ENCODE results near the gene DAPK1.

Gene DAPK1

DNA sequence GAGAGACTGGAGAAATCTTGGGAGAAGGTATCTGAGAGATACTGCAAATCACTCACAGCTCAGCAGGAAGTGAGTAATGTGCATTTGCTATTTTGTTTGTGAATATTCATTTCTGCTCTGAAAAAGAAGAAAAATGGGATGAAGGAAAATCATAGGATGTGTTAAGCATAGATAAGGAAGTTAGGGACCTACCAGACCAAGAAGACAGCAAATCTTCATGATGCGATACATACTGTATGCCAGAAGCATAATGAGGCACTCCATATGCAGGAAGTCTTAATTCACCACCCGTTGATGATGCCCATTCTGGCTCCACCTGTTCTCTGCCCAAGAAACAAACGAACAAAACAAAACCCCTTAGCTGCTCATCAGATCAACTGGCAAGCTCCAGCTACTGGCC is 6.1 kb upstream of the DAPK1 start:
- H3K79me1 ChIP-seq (ENCODE audit: low read length), result no peaks in the 10 kb centered on the region
- no peaks in the 10 kb centered on the region for H3K9me3 ChIP-seq (ENCODE audit: insufficient read depth, low read depth, low read length)
- no peak overlapping the region for H2BK5ac ChIP-seq (ENCODE audit: low read depth, low read length, poor library complexity)
- no CpG with 5 or more reads among the region's 3 CpGs for WGBS (ENCODE audit: extremely low coverage, insufficient coverage, insufficient read length)
- H4K12ac ChIP-seq (ENCODE audit: low read depth, low read length), result no peak overlapping the region
- H3K79me2 ChIP-seq (ENCODE audit: control insufficient read depth, insufficient read depth, low read length, poor library complexity), result no peaks in the 10 kb centered on the region
- H2AFZ ChIP-seq (ENCODE audit: insufficient read depth, low read length, poor library complexity), result no peak overlapping the region
- H2BK120ac ChIP-seq (ENCODE audit: insufficient read depth, low read length, poor library complexity), result no peak overlapping the region
- no peaks in the 10 kb centered on the region for H3K36me3 ChIP-seq (ENCODE audit: control insufficient read depth in 1 of 2, insufficient read depth in 2 of 2, low read length in 2 of 2)
- H3K4me1 ChIP-seq (ENCODE audit: control insufficient read depth in 1 of 2, insufficient read depth in 2 of 2, low read length in 2 of 2), result no peaks in the 10 kb centered on the region
- H2BK12ac ChIP-seq (ENCODE audit: low read length), result no peak overlapping the region
- H3K4me3 ChIP-seq (ENCODE audit: low read depth, low read length), result no peak overlapping the region
- no peak overlapping the region for H3K4me2 ChIP-seq (ENCODE audit: low read length)
- H4K91ac ChIP-seq (ENCODE audit: low read depth, low read length), result no peak overlapping the region
- DNase-seq, result no peak
- H4K8ac ChIP-seq (ENCODE audit: low read depth, low read length), result no peak overlapping the region
- H3K4ac ChIP-seq (ENCODE audit: low read depth, low read length), result no peak overlapping the region
- H3K27me3 ChIP-seq (ENCODE audit: insufficient read depth, low read length), result no peaks in the 10 kb centered on the region
- no peak overlapping the region for H3K9ac ChIP-seq (ENCODE audit: low read length)
- no peak overlapping the region for H3K14ac ChIP-seq (ENCODE audit: low read length)
- H2AK5ac ChIP-seq (ENCODE audit: low read length), result no peak overlapping the region
- no peak overlapping the region for H3K27ac ChIP-seq (ENCODE audit: low read depth, low read length)
- H3K18ac ChIP-seq (ENCODE audit: low read length), result no peak overlapping the region
- no peak overlapping the region for H3K23ac ChIP-seq (ENCODE audit: low read length)

DNA sequence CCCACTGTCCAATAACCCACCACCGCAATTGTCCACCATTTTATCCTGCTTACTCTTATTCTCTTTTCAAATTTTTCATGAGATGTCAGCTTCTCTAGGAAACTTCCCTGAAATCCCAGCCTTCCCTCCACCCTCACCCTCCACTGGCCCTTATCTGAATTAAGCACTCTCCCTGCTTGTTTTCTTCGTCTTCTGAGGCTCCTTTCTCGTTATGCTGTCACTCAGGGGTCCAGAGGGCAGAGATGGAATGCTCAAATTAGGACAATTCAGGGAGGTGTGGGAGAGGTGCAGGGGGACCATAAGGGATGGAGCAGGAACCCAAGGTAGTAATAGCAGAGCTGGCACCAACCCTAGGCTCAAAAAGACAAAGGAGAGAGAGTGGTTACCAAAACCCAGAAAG is 5.0 kb upstream of the DAPK1 start:
- Histone ChIP-seq H4K91ac (ENCODE audit: low read depth, low read length) (no peak overlapping the region), H3K27ac (ENCODE audit: low read depth, low read length) (no peak overlapping the region), H2BK5ac (ENCODE audit: low read depth, low read length, poor library complexity) (no peak overlapping the region), H3K23ac (ENCODE audit: low read length) (no peak overlapping the region), H3K9ac (ENCODE audit: low read length) (no peak overlapping the region), H2AK5ac (ENCODE audit: low read length) (no peak overlapping the region), H3K4me1 (ENCODE audit: control insufficient read depth in 1 of 2, insufficient read depth in 2 of 2, low read length in 2 of 2) (peaks cover 0 to 2% of the 10 kb centered on the region in 2 experiments), H3K36me3 (ENCODE audit: control insufficient read depth in 1 of 2, insufficient read depth in 2 of 2, low read length in 2 of 2) (no peaks in the 10 kb centered on the region), H3K4me3 (ENCODE audit: low read depth, low read length) (no peak overlapping the region), H3K27me3 (ENCODE audit: insufficient read depth, low read length) (no peaks in the 10 kb centered on the region), H4K8ac (ENCODE audit: low read depth, low read length) (no peak overlapping the region), H3K9me3 (ENCODE audit: insufficient read depth, low read depth, low read length) (no peaks in the 10 kb centered on the region), H3K4me2 (ENCODE audit: low read length) (no peak overlapping the region), H2AFZ (ENCODE audit: insufficient read depth, low read length, poor library complexity) (no peak overlapping the region), H3K18ac (ENCODE audit: low read length) (no peak overlapping the region), H4K12ac (ENCODE audit: low read depth, low read length) (no peak overlapping the region), H2BK120ac (ENCODE audit: insufficient read depth, low read length, poor library complexity) (no peak overlapping the region), H2BK12ac (ENCODE audit: low read length) (no peak overlapping the region), H3K79me1 (ENCODE audit: low read length) (peaks cover 3% of the 10 kb centered on the region), H3K79me2 (ENCODE audit: control insufficient read depth, insufficient read depth, low read length, poor library complexity) (peaks cover 4% of the 10 kb centered on the region), H3K14ac (ENCODE audit: low read length) (no peak overlapping the region), H3K4ac (ENCODE audit: low read depth, low read length) (no peak overlapping the region)
- no peak for DNase-seq
- WGBS (ENCODE audit: extremely low coverage, insufficient coverage, insufficient read length), result no CpG with 5 or more reads among the region's 3 CpGs

DNA sequence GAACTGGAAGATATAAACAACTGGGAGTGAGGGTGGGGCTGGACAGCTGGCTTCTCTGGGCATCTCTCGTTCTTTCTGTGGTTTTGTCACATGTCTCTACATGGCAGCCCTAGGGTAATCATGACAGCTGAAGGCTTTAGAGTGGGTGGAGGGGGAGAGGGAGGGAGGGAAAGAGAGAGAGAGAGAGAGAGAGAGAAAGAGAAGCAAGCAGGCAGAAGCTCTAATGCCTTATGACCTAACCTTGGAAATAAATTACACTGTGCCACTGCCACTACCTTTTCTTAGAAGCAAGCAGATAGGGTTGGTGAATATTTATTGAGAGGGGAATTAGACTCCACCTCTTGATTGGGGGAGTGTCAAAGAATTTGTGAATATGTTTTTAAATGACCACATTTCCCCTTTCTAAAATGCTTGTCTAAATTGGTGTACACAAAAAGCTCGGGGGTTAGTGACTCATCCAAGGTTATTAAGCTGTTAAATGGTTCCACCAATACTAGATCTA is 2.6 kb upstream of the DAPK1 start:
- Histone ChIP-seq H4K91ac (ENCODE audit: low read depth, low read length) (no peak overlapping the region), H2BK12ac (ENCODE audit: low read length) (no peak overlapping the region), H3K36me3 (ENCODE audit: control insufficient read depth in 1 of 2, insufficient read depth in 2 of 2, low read length in 2 of 2) (no peaks in the 10 kb centered on the region), H3K27me3 (ENCODE audit: insufficient read depth, low read length) (no peaks in the 10 kb centered on the region), H4K8ac (ENCODE audit: low read depth, low read length) (no peak overlapping the region), H3K9ac (ENCODE audit: low read length) (no peak overlapping the region), H2AK5ac (ENCODE audit: low read length) (no peak overlapping the region), H3K18ac (ENCODE audit: low read length) (no peak overlapping the region), H3K79me2 (ENCODE audit: control insufficient read depth, insufficient read depth, low read length, poor library complexity) (peaks cover 14% of the 10 kb centered on the region), H3K4me3 (ENCODE audit: low read depth, low read length) (no peak overlapping the region), H3K4ac (ENCODE audit: low read depth, low read length) (no peak overlapping the region), H2BK5ac (ENCODE audit: low read depth, low read length, poor library complexity) (no peak overlapping the region), H3K9me3 (ENCODE audit: insufficient read depth, low read depth, low read length) (no peaks in the 10 kb centered on the region), H3K23ac (ENCODE audit: low read length) (no peak overlapping the region), H3K4me2 (ENCODE audit: low read length) (no peak overlapping the region), H3K27ac (ENCODE audit: low read depth, low read length) (no peak overlapping the region), H3K4me1 (ENCODE audit: control insufficient read depth in 1 of 2, insufficient read depth in 2 of 2, low read length in 2 of 2) (peaks cover 0 to 2% of the 10 kb centered on the region in 2 experiments), H2BK120ac (ENCODE audit: insufficient read depth, low read length, poor library complexity) (no peak overlapping the region), H3K79me1 (ENCODE audit: low read length) (peaks cover 13% of the 10 kb centered on the region), H3K14ac (ENCODE audit: low read length) (no peak overlapping the region), H2AFZ (ENCODE audit: insufficient read depth, low read length, poor library complexity) (no peak overlapping the region), H4K12ac (ENCODE audit: low read depth, low read length) (no peak overlapping the region)
- WGBS (ENCODE audit: extremely low coverage, insufficient coverage, insufficient read length), result no CpG with 5 or more reads among the region's 2 CpGs
- no peak for DNase-seq

DNA sequence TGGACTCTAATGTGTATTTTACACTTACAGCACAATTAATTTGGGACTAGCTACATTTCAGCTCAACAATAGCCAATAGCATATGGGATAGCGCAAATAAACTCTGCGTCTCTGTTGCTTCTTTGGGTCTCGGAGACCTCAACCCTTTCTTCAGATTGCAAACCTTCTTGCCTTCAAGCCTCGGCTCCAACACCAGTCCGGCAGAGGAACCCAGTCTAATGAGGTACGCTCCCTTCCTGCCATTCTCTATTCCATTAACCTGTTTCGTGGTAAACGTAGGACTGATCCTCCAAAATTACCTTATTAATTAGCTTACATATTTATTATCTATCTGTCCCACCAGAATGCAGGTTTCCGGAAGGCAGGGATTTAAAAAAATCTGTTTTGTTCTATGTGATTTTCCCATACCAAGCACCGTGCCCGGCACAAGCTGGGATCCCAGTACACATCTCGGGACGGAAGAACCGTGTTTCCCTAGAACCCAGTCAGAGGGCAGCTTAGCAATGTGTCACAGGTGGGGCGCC is 525 bp upstream of the DAPK1 start:
- H4K91ac ChIP-seq (ENCODE audit: low read depth, low read length), result peak overlapping the region; percentile 66
- H3K36me3 ChIP-seq (ENCODE audit: control insufficient read depth in 1 of 2, insufficient read depth in 2 of 2, low read length in 2 of 2), result no peaks in the 10 kb centered on the region
- peak overlapping the region; percentile 12 for H2BK5ac ChIP-seq (ENCODE audit: low read depth, low read length, poor library complexity)
- peak overlapping the region; percentile 77 for H2BK12ac ChIP-seq (ENCODE audit: low read length)
- peak overlapping the region; percentile 85 for H4K8ac ChIP-seq (ENCODE audit: low read depth, low read length)
- no CpG with 5 or more reads among the region's 15 CpGs for WGBS (ENCODE audit: extremely low coverage, insufficient coverage, insufficient read length)
- no peak overlapping the region for H2AK5ac ChIP-seq (ENCODE audit: low read length)
- H3K4me3 ChIP-seq (ENCODE audit: low read depth, low read length), result peak overlapping the region; percentile 89
- peaks cover 0 to 2% of the 10 kb centered on the region in 2 experiments for H3K4me1 ChIP-seq (ENCODE audit: control insufficient read depth in 1 of 2, insufficient read depth in 2 of 2, low read length in 2 of 2)
- peak overlapping the region; percentile 26 for H2BK120ac ChIP-seq (ENCODE audit: insufficient read depth, low read length, poor library complexity)
- H3K4ac ChIP-seq (ENCODE audit: low read depth, low read length), result no peak overlapping the region
- peak overlapping the region; percentile 7 for H3K27ac ChIP-seq (ENCODE audit: low read depth, low read length)
- peaks cover 13% of the 10 kb centered on the region for H3K79me1 ChIP-seq (ENCODE audit: low read length)
- H3K9me3 ChIP-seq (ENCODE audit: insufficient read depth, low read depth, low read length), result no peaks in the 10 kb centered on the region
- H2AFZ ChIP-seq (ENCODE audit: insufficient read depth, low read length, poor library complexity), result peak overlapping the region; percentile 86
- no peaks in the 10 kb centered on the region for H3K27me3 ChIP-seq (ENCODE audit: insufficient read depth, low read length)
- no peak overlapping the region for H3K23ac ChIP-seq (ENCODE audit: low read length)
- H3K14ac ChIP-seq (ENCODE audit: low read length), result peak overlapping the region; percentile 66
- peak overlapping the region; percentile 77 for H3K9ac ChIP-seq (ENCODE audit: low read length)
- H3K4me2 ChIP-seq (ENCODE audit: low read length), result peak overlapping the region; percentile 99
- DNase-seq, result no peak
- peaks cover 14% of the 10 kb centered on the region for H3K79me2 ChIP-seq (ENCODE audit: control insufficient read depth, insufficient read depth, low read length, poor library complexity)
- H4K12ac ChIP-seq (ENCODE audit: low read depth, low read length), result no peak overlapping the region
- H3K18ac ChIP-seq (ENCODE audit: low read length), result peak overlapping the region; percentile 91

Data from trophoblast cell (in vitro differentiated cells and primary cell).